ENCODE data around the gene RNF222.

RNF222 gene, protein sequence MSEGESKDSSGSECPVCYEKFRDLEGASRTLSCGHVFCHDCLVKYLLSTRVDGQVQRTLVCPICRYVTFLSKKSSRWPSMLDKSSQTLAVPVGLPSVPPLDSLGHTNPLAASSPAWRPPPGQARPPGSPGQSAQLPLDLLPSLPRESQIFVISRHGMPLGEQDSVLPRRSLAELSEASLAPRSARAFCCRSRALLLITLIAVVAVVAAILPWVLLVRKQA

DNA sequence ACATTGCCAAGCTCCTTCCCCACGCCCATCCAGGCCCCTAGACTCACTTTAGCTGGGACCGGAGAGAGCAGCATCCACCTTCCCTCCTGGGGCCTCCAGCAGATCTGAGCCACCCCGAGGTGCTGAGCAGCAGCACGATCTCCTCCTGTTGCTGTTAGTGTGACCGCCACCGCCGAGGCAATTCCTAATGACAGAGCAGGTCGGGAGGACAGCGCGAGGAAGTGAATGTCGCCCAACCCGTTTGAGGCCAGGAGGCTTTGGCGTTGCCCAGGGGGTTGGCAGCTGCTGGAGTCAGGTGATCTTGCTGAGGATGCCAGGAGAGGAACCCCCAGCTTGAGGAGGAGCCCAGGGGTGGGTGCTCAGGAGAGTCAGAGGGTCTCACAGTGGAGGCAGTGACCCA, at the start of gene RNF222:
TSS of gene RNF222 (minus strand) at position 192 of the 400 bp plus-strand sequence. CDS start 4,366 bp downstream, outside the sequence.
- DNase-seq, result no peak

DNA sequence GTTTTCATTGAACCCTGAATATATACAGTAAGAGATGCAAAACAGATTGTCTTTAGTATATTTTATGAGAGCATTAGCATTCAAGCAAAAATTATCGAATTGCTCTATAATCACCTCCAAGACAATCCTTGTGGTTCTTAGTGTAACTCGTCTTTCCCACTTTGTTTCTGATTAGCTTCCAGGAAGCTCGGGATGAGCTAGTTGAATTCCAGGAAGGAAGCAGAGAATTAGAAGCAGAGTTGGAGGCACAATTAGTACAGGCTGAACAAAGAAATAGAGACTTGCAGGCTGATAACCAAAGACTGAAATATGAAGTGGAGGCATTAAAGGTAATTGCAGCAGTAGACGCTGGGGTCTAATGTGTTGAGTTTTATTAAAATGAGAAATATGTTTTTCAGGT, 47.9 kb upstream of the RNF222 start:
- no peak for DNase-seq

DNA sequence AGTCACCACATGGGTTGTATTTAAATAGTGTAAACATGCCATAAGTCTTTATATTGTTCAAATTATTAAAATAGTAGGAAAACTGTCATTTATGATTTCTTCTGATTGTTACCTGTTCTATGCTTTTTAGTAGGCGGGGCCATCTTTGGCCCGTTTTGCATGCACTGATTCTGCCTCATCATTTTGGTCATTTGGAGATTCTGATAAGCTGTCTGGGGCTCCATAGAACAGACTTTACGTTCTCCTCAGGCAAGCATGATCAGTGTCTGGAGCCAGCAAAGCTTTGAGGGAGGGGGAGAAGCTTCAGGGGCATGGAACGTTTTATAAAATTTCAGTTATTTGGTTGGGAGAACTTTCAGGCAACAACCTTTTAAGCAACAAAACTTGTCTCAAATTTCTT, 46.9 kb upstream of the RNF222 start:
- no peak for DNase-seq

DNA sequence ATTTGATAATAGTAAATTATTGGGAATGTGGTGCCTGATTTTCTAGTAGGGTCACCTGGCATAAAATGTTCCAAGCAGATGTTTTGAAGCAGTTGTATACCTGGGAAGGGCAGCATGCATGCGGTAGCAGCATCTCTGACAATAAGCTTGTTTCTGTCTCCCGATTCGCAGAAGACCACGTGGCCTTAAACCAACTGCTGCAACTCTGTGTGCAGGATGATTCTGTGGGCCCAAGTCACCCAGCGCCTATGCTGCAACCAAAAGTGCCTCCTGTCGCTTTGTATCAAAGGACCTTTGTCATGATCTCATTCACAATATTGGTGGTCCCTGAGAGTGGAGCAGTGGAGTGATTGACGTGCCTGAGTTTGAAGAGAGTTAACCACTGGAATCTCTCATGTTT, 46.1 kb upstream of the RNF222 start:
- no peak for DNase-seq

DNA sequence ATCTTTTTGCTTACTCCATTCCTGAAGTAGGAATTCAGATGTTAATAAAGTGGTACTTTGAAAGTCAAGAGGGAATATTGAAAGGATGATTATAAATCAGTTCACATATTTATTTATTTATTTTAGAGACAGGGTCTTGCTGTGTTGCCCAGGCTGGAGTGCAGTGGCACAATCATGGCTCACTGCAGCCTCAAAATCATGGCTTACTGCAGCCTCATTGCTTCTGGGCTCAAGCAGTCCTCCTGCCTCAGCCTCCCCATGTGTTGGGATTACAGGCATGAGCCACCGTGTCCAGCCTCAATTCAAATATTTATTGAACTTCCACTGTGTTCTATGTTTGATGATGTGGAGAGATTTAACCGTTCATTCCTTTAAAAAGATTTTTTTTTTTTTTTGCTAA, 44.7 kb upstream of the RNF222 start:
- DNase-seq, result no peak

DNA sequence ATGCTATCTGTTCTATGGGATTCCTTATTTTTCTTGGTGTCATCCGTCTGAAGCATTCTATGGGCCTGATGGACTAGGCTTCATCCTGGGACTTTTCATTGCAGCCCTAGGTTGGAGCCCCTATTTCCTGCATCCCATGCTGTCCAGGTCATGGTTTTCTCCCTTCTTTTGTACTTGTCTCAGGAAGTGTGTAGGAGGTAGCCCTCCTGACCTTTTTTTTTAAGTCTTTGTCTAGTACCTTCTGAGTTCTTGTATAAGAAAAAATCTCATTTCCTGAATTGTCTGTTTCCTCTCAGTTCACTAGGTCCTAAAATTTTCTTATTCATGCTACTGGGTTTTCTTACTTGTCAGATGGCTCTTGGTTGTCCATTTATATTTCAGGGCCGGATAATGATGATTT, 44.1 kb upstream of the RNF222 start:
- DNase-seq, result no peak

DNA sequence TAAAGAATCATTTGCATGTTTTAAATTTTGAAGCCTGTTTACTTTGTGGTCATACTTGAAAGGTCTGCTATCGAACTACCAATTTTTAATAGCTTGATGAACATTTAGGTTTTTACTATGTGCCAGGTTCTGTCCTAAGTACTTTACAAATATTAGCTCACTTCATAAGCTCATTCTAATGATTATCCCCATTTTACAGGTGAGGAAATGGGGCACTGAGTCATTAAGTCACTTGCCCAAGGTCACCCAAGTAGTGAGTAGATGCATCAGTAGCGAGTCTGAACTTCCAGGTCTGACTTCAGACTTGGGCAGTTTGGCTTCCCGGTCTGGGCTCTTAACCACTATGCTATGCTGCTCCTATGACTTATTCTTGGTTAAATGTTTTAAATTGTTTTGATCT, 42.1 kb upstream of the RNF222 start:
- no peak for DNase-seq

DNA sequence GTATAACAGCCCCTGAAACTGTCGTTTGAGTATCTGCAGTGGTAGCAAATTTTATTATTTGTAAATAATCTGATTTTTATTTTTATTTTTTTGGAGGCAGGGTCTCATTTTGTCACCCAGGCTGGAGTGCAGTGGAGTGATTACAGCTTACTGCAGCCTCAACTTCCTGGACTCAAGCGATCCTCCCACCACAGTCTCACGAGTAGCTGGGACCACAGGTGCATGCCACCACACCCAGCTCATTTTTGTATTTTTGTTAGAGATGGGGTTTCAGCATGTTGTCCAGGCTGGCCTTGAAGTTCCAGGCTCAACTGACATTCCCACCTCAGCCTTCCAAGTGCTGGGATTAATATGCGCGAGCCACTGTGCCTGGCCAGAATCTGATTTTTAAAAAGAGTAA, 40.8 kb upstream of the RNF222 start:
- DNase-seq, result no peak

DNA sequence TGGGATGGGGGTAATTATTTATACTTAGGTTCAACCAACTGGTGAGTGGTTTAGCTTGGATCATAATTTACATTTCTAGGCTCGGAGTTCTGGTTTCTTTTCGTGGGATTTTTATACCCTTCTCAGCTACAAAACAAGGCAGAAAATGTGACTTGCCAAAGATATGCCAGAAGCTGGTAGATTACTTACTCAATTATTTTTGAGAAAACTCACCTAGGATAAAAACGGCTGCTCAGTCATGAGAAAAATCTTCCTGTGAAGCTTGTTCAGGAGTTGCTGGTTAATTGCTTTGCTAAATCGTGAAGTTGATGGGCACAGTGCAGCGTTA, 39.2 kb upstream of the RNF222 start:
- DNase-seq, result no peak

DNA sequence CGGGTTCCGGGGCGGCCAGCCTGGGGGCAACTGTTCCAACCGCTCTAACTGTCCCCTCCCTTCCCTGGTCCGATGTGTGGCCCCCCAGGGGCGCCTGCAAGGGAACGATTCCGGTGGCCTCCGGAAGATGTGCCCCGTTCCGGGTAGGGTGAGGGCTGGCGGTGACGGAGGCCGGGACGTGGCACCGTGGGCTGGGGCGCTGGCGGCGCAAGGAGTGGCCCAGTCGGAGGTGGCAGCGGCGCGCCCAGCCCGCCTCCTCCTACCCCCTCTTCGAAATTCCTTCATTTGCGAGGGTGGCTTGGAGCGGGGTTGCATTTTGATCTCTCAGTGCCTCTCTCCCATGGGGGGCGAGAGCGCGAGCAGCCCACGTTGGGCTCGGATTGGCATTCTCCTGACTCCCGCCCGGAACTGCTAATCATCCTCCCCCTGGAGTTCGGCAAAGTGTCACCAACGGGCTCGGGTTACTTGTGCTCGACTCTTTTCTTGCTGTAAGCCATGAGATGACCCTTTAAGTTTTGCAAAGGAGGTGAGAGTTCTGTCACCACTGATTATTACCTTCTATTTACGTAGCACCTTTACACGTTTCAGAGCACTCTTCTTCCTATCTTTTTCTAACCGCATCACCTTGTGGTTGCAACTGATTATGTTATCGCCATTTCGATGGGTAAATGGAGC, 38.7 kb upstream of the RNF222 start:
- DNase-seq, result peak; percentile 51 to 57

DNA sequence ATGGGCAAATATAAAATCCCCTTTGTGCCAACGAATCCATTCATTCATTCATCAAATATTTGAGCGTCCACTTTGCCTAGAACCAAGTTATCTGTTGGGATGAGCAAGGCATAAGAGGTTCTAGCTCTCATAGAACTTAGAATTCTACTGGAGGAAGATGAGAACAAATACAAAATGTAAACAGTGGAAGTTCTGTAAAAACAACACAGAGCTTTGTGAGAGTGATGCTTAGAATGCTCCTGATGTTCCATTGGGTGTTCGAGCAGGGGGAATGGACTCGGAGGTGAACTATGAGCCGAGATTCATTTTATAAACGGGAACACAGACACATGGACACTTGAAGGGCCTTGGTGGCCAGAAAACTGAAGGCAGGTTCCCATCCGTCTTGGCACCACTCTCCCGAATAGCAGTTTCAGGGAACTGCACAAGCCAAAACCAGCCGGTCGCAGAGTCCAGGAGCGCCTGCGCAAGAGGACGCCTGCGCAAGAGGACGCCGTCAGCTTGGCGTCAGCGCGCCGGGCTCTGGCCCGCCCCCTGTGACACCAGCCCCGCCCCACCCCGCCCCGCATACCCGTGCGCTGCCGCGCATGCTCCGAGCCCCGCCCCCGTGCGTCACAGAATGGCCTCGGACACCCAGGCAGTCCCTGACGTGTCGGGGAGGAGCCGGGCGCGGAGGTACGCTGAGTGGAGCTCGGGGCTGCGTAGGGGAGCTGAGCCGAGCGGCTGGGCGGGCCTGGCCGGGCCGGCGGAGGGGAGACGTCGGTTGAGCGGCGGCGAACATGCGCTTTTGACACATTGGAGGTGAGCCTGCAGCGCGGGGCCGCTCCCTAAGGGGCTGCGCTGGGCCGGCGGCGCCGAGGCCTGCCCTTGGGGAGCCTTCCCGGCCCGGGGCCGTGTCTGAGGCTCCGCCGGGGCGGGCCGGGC, 37.9 kb upstream of the RNF222 start, which contains the start of gene NDEL1:
TSS of gene NDEL1 (plus strand) at position 640 of the 924 bp plus-strand sequence. CDS start 8,388 bp downstream, outside the sequence.
- DNase-seq, result peak; percentile 98 to 100

DNA sequence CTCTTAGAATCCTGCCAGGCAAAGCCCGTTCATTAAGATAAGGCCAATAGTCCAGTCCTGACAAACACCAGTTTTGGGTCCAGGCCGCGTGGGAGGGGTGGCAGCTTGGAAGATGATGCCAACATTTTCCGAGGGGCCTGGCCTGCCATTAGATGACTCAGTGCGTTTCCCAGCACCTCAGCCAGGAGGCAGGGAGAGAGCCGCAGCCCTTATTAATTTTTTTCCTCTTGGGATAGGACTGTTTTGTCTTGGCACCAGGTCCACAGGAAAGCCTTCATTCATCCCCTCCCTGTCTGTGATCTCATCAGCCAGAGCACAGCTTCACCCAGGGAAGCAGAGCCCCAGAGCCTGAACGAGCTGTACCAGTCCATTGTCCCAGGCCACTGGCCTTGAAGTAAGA, 33.3 kb upstream of the RNF222 start:
- no peak for DNase-seq

DNA sequence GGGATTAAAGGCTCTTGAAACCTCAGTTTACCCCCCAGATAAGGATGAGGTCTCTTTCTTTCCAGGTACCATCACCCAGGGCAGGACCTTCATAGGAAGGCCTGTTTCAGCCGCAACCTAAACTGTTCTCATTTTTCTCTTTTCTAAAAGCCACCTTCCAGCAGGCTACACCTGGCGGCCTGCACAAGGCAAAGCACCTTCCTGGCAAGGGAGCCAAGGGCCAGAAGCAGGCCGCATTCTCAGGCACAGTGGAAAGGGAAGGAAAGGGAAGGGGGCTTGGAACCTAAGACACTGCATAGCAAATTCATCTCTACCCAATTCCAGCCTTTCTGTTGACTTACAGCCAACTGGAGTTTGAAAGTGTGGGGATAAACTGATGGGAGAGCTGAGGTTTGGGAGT, 29.2 kb upstream of the RNF222 start:
- DNase-seq, result no peak

DNA sequence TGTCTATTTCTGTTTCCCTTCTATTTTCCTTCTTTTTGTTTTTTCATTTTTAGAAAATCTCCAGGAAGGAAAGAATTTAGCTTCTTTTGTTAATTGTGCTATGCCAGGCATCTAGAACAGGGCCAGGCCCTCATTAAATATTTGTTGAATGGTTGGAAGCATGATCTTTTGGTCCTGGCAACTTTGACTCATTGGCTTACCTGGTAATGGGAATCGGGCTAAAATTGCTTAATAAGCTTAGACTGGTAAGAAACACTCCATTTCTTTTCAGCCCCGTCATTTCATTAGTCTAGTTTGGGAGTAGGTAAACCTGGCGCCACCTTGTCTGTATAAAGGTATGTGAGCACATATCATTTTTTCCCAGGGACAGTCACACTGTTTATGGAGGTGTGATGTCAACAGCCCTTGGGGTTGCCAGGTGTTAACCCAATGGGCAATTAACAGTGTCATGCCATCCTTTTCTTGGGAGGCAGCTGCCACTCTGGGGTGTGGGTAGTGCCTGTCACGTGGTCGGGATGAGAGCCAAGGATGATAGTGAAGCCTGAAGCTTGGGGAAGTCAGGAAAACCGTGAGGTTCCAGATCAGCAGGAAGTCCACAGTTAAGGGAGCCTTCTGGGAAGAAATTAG, 28.6 kb upstream of the RNF222 start:
- no peak for DNase-seq

DNA sequence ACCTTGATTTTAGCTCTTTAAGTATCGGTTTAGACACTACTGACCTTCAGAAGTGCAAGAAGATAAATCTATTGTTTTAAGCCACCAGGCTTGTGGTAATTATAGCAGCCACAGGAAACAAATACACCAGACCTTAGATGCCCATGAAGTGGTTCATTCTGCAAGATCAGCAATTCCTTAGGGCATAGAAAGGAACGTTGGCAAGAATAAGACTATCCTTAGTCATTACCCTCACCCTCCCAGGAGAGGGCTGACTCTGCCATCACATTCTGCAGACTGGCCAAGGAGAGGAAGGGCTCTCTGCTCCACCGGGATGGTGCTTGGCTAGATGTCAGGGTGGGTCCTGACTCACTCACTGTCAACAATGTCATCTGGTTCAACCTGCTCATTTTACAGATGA, 23.9 kb upstream of the RNF222 start:
- no peak for DNase-seq

DNA sequence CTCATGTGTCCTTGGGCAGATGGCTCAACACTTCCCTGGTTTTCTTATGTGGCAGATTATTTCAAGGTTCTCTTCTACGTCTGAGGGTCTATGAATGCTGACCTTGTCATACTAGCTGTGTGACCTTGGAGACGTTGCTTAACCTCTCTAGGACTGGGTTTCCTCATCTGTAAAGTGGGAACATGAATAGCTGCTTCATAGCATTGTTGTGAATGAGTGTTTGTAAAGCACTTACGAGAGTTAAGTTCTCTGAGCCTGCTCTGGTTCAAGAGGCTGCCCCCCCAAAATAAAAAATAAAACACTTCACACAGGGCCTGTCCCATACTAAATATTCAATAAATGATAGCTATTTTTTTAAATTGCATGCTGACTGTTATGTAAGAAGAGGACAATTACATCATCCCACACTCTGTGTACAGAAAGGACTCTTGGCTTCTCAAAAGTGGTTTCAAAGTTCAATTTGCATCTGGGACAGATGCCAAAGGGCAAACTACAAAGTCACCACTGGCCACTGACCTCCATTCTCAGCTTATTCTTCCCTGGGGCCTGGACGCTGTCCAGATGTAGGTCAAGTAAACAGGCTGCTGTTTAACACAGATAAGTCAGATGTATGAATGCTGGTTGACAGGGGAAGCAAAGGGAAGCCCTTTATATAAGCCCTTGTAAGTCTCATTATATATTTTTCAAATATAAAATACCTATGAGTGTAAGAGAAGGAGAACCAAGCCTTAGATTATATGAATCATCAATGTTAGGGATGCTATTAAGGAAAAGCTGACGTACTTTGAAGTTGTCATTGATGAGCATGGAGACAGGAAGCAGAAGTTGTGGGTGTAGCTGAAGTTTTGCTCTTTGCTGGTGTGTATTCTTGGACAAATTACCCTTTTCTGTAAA, 22.7 kb upstream of the RNF222 start:
- DNase-seq, result no peak

DNA sequence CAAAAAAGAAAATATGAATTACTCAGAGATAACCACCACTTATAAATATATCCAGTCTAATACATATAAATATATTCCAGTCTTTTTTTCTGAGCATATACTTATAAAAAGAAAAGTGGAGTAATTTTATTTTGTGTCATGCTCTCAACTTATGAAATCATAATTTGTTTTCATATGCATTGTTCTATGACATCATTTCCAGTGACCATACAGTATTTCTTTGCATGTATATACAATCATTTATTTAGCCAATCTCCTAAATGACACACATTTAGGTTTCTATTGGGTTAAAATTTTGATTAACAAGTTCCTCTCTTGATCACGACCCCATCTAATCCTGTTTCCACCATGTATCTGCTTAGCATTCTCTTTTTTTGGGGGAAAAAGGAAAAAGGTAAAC, 21.7 kb upstream of the RNF222 start:
- DNase-seq, result no peak

DNA sequence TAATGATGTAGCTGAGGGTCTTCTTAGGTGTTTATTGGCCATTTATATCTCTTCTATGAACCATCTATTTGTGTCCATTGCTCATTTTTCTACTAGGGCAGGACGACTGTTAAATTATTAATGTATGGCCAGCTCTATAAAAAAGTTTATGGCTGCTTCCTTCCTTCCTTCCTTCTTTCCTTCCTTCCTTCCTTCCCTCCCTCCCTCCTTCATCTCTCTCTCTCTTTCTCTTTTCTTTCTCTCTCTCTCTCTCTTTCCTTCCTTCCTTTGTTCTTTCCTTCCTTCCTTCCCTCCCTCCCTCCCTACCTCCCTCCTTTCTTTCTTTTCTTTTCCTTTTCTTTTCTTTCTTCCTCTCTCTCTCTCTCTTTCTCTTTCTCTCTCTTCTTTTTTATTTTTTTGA, 20.8 kb upstream of the RNF222 start:
- DNase-seq, result no peak

DNA sequence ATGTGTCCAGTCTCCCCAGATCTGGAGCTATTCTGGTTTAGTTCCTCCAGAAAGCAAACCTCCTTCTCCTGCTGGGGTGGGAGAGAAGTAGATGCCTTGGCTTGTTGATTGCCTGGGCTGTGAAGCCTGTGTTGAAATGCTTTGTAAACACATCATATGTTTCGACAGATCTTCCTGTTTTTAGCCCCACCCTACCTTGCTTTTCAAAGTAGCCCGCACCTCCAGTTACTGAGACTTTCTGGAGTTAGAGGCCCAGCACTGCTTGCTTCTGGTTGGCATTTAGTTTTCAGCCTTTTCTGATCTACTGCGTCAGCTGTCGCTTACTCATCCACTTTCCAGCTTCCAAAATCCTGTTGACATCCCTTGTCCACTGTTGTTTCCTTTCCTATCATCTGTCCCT, 20.2 kb upstream of the RNF222 start:
- DNase-seq, result no peak

DNA sequence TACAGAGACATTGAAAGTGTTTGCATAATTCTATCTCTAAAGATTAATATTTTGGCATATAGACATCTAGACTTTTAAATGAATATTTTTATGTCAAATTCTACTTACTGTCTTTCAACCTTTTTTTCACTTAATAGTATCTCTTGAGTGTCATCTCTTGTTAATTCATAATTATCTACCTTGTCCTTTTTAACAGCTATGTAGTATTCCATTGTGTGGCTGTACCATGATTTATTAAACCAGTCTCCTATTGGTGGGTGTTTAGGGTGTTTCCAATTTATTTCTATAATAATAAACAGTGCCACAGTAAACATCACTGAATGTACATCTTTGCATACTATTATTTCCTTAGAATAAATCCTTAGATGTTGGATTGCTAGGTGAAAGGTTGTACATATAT, 16.3 kb upstream of the RNF222 start:
- DNase-seq, result no peak

DNA sequence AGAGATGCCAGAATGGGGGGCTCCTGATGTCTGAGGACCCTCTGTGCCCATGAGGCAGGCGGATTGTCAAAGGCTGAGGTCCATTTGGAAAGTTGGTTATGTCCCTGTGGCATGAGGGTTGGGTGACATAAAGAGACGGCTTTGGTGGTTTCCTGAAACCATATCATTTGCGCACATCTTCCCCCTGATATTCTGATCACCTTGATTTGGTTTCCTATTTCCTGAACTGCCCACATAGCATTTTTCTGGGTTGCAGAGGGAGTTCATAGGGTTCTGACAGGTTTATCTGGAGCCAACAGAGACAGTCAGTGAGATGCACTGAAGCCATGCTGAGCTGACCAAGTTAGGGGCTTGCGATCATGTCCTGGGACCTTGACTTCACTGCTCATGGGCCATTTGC, 15.7 kb upstream of the RNF222 start:
- DNase-seq, result no peak

DNA sequence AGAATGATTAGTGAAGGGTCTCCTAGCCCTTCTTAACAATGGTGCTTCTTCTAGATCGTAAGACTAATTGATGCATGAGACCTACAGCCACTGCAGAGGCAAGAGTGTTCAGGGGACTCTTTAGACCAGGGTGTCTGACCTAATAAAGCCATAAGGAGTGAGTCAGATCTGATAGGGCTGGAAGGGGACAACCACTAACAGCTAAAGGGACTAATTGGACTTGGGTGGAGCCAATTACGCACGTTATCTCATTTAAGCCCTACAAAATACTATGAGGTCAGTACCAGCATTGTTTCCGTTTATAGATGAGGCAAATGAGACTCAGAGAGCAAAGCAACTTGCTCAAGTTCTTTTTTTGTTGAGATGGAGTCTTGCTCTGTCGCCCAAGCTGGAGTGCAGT, 14.5 kb upstream of the RNF222 start:
- DNase-seq, result no peak

DNA sequence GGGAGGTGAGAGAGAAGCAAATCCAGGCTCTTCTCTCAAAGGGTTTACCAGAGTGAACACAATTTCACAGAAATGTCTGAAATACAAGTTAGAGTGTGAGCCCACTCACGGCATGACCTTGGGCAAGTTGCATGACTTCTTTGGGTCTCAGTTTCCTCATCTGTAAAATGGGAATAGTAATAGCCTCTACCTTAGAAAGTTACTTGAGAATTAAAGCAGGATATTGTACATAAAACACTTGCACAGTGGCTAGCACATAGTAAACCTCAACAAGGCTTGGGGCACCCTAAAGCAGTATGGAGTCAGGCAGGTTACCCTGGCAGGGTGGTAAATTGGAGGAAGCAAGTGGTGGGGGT, 13.2 kb upstream of the RNF222 start:
- no peak for DNase-seq
